Tibial nerve (tissue), 4 donors: Measurements from ENCODE around the gene CRTC3. TPM values are rescaled to one million over a fixed set of nuclear protein-coding genes. Genes with fewer than 3 reads are reported as not detected.
"Not testable (repeated sequence)": the region's sequence is repeated elsewhere in the genome, so short reads cannot be mapped to it uniquely, and the experiment has no call there.

Experiments
- DNase-seq, 2 donors: peaks; one replicate each; pipeline ENCODE4 v3.0.0-alpha.2; 2019; ENCODE audit warnings: low spot score in 2 of 2
- H3K27ac ChIP-seq, 4 donors: fragments of 200-600 bp; sonication (generic) in 3 of 4; one replicate each; pipeline ENCODE4 v1.5.1; 2017 to 2019; ENCODE audit warnings: mild to moderate bottlenecking in 1 of 4
- H3K27me3 ChIP-seq, 2 donors: fragments of 200-600 bp; sonication (generic) in 1 of 2; one replicate each; pipeline versions ENCODE4 v1.5.1 to v1.6.0; 2017 to 2019
- H3K36me3 ChIP-seq, 3 donors: fragments of 200-600 bp; sonication (generic); one replicate each; pipeline ENCODE4 v1.5.1; 2018 to 2019
- H3K4me1 ChIP-seq, 4 donors: fragments of 200-600 bp; sonication (generic) in 3 of 4; one replicate each; pipeline ENCODE4 v1.5.1; 2017 to 2019
- H3K4me3 ChIP-seq, 4 donors: fragments of 200-600 bp; sonication (generic) in 3 of 4; one replicate each; pipeline ENCODE4 v1.5.1; 2017 to 2019; ENCODE audit warnings: mild to moderate bottlenecking in 1 of 4, moderate library complexity in 1 of 4
- H3K9me3 ChIP-seq, 4 donors: fragments of 200-600 bp; sonication (generic) in 3 of 4; one replicate each; pipeline ENCODE4 v1.5.1; 2017 to 2019
- EP300 ChIP-seq, 2 donors: sonication (generic); formaldehyde crosslinking; IDR thresholded peaks; one replicate each; pipeline ENCODE4 v1.6.1; 2017; ENCODE audit warnings: antibody characterized with exemption in 2 of 2, mild to moderate bottlenecking in 1 of 2
- POLR2A ChIP-seq, 2 donors: fragments of 450-650 bp; IDR thresholded peaks; one replicate each; pipeline ENCODE4 v1.6.1; 2017; ENCODE audit warnings: antibody characterized with exemption in 2 of 2, mild to moderate bottlenecking in 2 of 2, moderate library complexity in 2 of 2
- WGBS, 2 donors: methylation state at CpG; one replicate each; pipeline ENCODE4 v1.1.5; 2018; 5-methylcytosine and 5-hydroxymethylcytosine counted together
- total RNA-seq, 4 donors: library from RNA; depleted of rRNA; stranded (reverse); fragments of >200 nt; gene quantifications; one replicate each; pipeline ENCODE4 v1.1.0, GENCODE V29; 2016
- TF ChIP-seq, protein P1 (sequence below), 5 experiments: fragments of 200-600 bp in 3 of 5; fragments of 450-650 bp in 2 of 5; sonication (generic) in 3 of 5; IDR thresholded peaks; one replicate each; pipeline ENCODE4 v1.5.1; 2016 to 2019; ENCODE audit warnings: antibody characterized with exemption in 5 of 5, mild to moderate bottlenecking in 3 of 5, moderate library complexity in 2 of 5

Gene CRTC3
- total RNA-seq, 4 donors from 2014 or later, result 52.7 to 63.7 (median 60.6) TPM

DNA sequence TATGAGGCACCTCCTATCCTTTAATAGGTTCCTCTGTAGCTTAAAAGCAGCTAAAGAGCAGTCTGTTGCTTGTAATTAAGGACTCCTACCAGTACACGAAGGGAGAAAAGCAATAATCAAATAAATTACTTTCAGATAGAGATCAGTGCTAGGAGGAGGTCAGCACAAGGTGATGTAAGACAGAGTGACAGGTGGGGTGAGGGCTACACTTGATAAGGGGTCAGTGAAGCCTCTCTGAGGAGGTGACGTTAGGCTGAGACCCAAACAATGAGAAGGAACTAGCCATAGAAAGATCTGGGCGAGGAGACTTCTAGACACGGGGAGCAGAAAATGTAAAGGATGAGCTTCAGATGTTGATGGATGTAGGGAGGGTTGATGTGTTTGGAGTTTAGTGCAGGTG lies 129.8 kb downstream of the CRTC3 start:
- Histone ChIP-seq H3K36me3 (no peaks in the 10 kb centered on the region), H3K27ac (peak overlapping the region in 2 of 4 donors; percentile 79 to 89), H3K27me3 (no peaks in the 10 kb centered on the region), H3K4me1 (peaks cover 0 to 19% (median 9%) of the 10 kb centered on the region in 4 donors), H3K9me3 (no peaks in the 10 kb centered on the region), H3K4me3 (no peak overlapping the region)
- DNase-seq, result no peak
- no peak for TF ChIP-seq EP300 (IDR thresholded peaks at IDR 0.05)
- TF ChIP-seq, protein P1, sequence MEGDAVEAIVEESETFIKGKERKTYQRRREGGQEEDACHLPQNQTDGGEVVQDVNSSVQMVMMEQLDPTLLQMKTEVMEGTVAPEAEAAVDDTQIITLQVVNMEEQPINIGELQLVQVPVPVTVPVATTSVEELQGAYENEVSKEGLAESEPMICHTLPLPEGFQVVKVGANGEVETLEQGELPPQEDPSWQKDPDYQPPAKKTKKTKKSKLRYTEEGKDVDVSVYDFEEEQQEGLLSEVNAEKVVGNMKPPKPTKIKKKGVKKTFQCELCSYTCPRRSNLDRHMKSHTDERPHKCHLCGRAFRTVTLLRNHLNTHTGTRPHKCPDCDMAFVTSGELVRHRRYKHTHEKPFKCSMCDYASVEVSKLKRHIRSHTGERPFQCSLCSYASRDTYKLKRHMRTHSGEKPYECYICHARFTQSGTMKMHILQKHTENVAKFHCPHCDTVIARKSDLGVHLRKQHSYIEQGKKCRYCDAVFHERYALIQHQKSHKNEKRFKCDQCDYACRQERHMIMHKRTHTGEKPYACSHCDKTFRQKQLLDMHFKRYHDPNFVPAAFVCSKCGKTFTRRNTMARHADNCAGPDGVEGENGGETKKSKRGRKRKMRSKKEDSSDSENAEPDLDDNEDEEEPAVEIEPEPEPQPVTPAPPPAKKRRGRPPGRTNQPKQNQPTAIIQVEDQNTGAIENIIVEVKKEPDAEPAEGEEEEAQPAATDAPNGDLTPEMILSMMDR (IDR thresholded peaks at IDR 0.05), result no peak
- no peak for TF ChIP-seq POLR2A (IDR thresholded peaks at IDR 0.05)
- 78 to 79% methylated on average over 4 of the region's 4 CpGs for WGBS, 2 donors

DNA sequence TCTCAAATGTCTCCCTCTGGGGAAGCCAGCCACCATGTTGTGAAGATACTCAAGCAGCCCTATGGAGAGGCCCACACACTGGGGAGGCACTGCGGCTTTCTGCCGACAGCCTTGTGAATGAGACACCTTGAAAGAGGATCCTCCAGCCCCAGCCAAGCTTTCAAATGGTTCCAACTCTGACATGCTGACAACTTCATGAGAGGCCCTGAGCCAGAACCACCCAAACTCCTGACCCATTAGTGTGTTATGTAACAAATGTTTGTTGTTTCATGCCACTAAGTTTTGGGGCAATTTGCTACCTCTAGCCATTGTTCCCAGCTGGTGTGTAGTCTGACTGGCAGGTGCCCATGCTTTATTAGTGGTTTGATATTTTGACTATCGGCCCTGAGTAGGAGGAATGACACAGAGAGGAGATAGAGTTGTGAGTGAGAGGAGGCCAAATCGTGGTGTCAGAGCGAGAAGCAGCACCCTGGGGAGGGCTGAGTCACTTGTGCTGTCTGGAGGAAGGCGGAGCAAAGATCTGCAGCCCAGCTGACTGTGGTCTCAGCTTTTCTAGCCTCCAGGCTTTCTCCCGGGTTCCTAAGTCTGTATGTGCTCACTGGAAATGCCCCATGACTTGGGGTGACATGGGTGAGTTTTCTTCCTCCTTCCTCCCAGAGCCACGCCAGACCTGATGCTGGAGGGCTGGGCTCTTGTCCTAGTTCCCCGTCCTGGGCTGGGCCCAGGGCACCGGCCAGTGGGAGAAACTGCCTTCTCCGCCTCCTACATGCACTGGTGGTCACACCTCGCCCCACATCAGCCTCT lies 130.7 kb downstream of the CRTC3 start:
- TF ChIP-seq POLR2A (IDR thresholded peaks at IDR 0.05), result peak; percentile 25 to 32
- peak in 1 of 2 donors; percentile 64 for TF ChIP-seq EP300 (IDR thresholded peaks at IDR 0.05)
- TF ChIP-seq, protein P1 (IDR thresholded peaks at IDR 0.05), result no peak
- Histone ChIP-seq H3K36me3 (no peaks in the 10 kb centered on the region), H3K4me3 (peak overlapping the region in 2 of 4 donors; percentile 20 to 21), H3K27me3 (no peaks in the 10 kb centered on the region), H3K4me1 (peaks cover 0 to 24% (median 9%) of the 10 kb centered on the region in 4 donors), H3K9me3 (no peaks in the 10 kb centered on the region), H3K27ac (peak overlapping the region in 3 of 4 donors; percentile 67 to 89 (median 79))
- WGBS, 2 donors, result 36 to 47% methylated on average over 12 of the region's 12 CpGs
- peak; percentile 74 to 87 for DNase-seq

DNA sequence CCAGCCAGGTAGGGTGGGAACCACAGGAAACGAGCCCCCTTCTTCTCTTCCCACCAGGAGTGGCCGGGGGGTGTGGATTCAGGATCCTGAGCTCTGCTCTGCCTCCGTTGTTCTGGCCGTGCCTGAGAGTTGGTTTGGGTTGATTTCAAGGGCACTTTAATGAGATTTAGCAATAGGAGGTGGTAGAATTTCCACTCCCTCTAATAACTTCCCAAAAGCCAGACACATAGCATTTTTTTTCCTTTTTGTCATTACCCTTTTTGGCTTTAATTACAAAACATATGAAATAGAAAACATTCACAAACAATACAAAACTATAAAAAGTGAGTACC lies 131.2 kb downstream of the CRTC3 start:
- peak overlapping the region in 2 of 4 donors; percentile 20 to 21 for H3K4me3 ChIP-seq
- H3K4me1 ChIP-seq, result peaks cover 0 to 28% (median 9%) of the 10 kb centered on the region in 4 donors
- not testable (repeated sequence) for H3K36me3 ChIP-seq, DNase-seq, H3K9me3 ChIP-seq, H3K27me3 ChIP-seq
- 62 to 70% methylated on average over 4 of the region's 4 CpGs for WGBS, 2 donors
- peak overlapping the region in 3 of 4 donors; percentile 67 to 89 (median 79) for H3K27ac ChIP-seq

DNA sequence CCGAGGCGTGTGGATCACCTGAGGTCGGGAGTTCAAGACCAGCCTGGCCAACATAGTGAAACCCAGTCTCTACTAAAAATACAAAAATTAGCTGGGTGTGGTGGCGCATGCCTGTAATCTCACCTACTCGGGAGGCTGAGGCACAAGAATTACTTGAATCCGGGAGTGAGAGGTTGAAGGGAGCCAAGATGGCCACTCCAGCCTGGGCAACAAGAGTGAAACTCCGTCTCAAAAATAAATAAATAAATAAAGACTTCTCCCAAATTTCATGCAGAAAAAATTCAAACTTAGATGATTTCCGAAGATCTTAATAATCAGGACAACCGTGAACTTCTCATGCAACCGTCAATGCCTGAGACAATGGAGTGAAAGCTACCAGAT lies 134.3 kb downstream of the CRTC3 start:
- DNase-seq, H3K4me3 ChIP-seq, H3K9me3 ChIP-seq, H3K27me3 ChIP-seq, H3K36me3 ChIP-seq: not testable (repeated sequence)
- H3K4me1 ChIP-seq, result peaks cover 0 to 32% (median 6%) of the 10 kb centered on the region in 4 donors
- 93% methylated on average over 10 of the region's 10 CpGs for WGBS, 2 donors
- peak overlapping the region in 1 of 4 donors; percentile 91 for H3K27ac ChIP-seq

DNA sequence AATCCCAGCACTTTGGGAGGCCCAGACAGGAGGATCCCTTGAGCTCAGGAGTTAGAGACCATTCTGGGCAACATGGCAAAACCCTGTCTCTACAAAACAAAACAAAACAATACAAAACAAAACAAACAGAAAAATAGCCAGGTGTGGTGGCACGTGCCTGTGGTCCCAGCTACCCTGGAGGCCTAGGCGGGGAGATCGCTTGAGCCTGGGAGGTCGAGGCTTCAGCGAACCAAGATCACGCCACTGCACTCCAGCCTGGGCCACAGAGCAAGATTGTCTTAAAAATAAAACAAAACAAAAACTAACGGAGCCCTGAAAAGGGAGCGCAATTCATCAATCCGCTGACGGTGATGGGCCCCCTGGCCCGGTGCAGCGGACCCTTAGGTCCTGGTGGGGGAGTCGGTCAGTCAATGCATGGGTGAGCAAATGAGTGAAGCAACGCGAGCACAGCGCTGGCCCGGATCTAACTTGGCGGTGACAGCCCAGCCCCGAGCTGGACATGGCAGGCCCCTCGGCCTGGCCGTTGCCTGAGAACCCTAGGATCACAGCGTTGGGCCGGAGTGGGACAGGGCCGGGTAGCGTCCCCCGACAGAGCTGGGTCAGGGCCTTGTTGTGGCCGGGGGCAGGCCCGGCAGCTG lies 135.0 kb downstream of the CRTC3 start:
- H3K27ac ChIP-seq, result peak overlapping the region; percentile 77 to 95 (median 92)
- DNase-seq, result peak in 1 of 2 donors; percentile 50

More for the DNA sequence above, 135.0 kb downstream of the CRTC3 start:
- no peak for TF ChIP-seq EP300 (IDR thresholded peaks at IDR 0.05)
- TF ChIP-seq, protein P1 (IDR thresholded peaks at IDR 0.05), result no peak
- no peak for TF ChIP-seq POLR2A (IDR thresholded peaks at IDR 0.05)
- WGBS, 2 donors, result 40 to 51% methylated on average over 19 to 23 of the region's 28 CpGs
- Histone ChIP-seq H3K9me3 (no peaks in the 10 kb centered on the region), H3K4me1 (peaks cover 0 to 31% (median 6%) of the 10 kb centered on the region in 4 donors), H3K4me3 (peak overlapping the region; percentile 66 to 86 (median 78)), H3K27me3 (no peaks in the 10 kb centered on the region), H3K36me3 (no peaks in the 10 kb centered on the region)
